ENCODE data around the gene TMEM132C.
A peak's percentile ranks its signal among the peaks of the same experiment; 100 is the strongest.

Gene TMEM132C

DNA sequence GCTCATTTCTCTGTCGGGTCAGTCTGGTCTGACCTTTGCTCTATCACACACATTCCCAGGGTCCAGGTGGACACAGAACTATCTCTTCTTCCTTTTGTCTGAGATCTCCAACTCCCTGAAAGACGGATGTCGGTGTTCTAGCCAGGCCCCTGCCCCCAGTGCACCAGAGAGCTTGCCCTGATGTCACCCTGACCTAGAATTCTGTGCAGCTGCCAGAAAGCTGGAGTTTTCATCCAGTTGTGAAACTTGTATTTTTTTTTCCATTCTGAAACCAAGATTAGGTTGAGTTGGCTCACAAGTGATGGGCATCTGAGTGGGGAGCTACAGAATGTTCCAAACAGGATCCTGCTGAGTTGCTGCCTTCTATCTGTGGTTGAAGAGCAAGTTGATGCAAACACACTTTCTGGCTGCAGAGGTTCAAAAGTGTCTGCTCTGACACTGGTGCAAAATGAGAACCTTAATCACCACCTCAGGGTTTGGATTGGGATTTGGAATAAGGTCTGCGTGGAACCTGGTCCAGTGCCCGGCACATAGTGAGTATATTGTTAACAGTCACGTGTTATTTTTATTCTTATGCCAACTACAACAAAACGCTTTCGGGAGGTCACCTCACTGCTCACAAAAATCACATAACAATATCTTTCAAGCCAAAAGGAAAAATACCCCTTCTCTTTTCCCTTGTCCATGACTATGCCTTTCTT lies 345.3 kb downstream of the TMEM132C start:
- DNase-seq (ENCODE audit: low spot score): no peak

DNA sequence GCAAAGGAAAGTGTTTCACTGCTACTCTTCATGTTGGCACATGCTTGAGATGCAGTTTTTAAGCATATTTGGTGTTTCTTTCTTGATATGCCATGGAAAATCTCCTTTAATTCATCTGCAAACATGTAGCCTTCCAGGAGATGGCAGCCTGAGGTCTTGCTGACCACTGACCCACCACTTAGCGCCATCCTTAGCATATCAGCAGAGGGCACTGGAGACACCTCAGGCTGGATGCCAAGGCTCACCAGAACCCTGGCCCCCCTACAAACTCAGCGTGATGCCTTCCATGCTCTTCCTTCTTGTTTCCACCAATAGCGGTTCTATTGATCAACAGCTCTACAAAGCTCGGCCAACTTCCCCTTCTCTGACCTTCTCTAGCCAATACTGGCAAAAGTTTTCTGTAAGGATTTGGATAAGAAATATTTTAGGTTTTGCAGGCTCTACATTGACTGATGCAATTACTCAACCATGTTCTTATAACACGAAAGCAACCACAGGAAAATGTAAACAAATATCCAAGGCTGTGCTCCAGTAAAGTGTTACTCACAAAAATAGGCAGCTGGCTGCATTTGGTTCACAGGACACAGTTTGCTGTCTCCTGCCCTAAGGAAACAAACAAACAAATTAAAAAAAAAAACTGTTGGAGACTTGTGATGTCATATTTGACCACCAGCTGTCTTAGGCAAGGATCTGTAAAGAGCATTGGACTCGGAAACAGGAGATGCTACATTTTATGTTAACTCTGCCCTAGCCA lies 347.0 kb downstream of the TMEM132C start:
- peak; percentile 22 for DNase-seq (ENCODE audit: low spot score)

DNA sequence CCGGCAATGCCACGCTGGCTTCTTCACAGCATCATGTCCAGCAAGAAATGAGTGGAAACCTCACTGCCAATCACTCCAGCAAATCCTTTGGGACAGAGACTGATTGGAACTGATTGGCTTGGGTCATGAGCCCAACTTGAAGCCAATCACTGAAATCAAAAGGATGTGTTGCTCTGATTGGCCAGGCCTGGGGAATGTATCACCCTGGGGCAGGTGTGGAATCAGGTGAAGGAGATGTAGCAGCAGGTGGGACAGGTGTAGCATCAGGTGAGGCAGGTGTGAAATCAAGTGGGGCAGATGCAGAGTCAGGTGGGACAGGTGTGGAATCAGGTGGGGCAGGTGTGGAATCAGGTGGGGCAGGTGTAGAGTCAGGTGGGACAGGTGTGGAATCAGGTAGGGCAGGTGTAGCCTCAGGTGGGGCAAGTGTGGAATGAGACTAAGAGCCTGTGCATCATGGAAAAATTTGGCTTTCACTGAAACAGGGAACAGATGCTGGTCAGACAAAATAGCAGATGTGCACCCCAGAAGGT lies 350.4 kb downstream of the TMEM132C start:
- no peak for DNase-seq (ENCODE audit: low spot score)

DNA sequence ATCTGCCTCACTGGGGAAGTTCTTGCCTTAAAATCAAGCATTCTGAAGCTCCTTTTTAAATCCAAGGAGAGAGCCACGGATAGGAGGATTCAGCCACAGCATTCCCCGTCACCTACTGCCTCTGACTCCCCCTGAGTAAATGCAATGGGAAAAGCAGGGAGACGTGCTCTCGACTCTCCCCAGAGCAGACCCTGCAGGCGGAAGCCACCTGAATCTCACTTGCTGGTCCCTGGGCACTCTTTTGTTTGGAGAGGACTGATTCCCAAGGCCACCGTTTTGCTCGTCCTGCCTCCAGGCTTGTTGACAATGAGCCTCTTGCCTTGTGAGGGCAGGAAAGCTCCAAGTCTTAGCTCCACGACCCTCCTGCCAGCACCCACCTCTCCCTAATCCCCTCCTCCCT lies 352.3 kb downstream of the TMEM132C start:
- DNase-seq (ENCODE audit: low spot score): no peak

DNA sequence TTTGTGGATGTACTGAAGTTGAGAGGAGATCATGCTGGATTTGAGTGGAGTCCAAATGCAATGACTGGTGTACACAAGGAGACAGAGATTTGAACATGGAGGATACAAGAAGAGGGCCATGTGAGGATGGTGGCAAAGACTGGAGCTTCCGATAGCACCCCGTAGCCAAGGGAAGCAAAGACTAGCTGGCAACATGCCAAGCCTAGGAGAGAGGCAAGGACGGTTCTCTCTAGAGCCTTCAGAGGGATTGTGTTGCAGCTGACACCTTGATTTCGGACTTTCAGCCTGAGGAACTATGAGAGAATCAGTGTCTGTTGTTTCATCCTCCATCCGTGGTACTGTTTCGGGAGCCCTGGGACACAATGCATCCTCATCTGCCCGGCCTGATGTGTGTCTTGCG lies 354.3 kb downstream of the TMEM132C start:
- no peak for DNase-seq (ENCODE audit: low spot score)

DNA sequence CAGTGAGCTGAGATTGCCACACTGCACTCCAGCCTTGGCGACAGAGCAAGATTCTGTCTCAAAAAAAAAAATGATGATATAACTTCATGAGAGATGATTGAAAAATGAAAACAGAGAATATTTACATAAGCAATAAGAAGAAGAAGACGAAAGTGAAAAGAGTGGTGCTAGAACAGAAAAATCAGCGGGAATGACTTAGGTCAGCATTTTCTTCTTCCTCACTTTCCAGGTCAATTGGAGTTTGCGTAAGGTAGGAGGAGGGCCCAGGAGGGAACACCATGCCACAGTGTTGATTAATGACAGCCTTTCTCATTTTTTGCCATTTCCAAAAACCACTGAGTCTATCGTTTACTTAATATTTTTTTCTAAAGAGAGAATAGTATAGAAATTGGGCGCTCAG lies 356.8 kb downstream of the TMEM132C start:
- no peak for DNase-seq (ENCODE audit: low spot score)

DNA sequence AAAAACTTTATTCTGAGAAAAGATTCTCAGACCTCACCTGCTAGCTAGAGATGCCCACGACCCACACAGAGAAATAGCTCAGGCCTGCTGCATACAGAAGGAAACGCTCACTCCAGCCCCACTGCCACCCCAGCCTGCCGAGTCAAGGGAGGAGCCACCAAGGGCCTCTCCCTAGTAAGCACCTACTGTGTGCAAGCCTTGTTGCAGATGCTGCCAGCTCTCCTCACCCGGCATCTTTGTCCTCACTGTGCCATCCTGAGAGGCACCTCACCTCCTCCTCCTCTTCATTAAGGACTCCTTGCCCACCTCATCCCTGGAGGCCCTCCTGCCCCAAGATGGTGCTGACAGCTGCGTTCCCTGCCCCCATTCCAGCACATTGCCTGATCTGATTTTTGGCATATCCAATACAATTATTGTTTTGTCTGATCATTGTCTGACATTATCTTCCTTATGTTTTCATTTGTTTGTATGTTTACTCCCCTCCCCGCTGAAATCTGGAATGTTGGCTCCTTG lies 359.9 kb downstream of the TMEM132C start:
- no peak for DNase-seq (ENCODE audit: low spot score)

DNA sequence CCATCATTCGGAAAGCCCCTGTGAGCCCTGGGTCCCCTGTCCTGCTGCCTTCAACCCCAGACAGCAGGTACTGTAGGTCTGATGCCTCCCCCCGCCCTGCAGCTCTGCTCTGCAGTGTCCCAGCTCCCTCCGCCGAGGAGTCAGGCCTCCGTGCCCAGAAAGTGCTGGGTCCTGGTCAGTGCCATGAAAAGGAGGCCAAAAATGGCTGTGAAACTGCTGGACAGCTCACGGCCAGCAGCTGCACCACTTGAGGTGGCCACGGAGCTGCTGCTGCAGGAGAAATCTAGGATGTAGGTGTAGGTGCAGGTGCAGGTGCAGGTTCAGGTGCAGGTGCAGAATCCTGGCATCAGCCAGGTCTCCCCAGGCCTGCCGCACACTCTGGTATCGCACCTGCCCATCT lies 360.7 kb downstream of the TMEM132C start:
- DNase-seq (ENCODE audit: low spot score): no peak

DNA sequence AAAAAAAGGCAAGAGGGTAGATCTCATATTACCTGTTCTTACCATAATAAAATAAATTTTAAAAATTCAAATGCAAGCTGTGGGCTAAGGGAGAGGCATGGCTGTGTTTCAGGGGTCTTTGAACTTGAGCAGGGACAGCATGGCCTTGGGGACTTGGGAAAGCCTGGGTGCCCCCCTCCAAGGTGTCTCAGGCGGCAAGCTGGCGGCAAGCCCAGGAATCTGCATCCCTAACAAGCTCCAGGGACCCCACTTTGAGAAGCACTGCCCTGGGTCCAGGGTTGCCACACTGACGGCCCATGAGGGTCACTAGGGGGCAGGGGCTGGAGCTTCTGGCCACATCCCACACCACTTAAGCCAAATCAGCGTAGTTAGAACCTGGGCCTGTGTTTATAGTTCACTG lies 363.0 kb downstream of the TMEM132C start:
- no peak for DNase-seq (ENCODE audit: low spot score)

DNA sequence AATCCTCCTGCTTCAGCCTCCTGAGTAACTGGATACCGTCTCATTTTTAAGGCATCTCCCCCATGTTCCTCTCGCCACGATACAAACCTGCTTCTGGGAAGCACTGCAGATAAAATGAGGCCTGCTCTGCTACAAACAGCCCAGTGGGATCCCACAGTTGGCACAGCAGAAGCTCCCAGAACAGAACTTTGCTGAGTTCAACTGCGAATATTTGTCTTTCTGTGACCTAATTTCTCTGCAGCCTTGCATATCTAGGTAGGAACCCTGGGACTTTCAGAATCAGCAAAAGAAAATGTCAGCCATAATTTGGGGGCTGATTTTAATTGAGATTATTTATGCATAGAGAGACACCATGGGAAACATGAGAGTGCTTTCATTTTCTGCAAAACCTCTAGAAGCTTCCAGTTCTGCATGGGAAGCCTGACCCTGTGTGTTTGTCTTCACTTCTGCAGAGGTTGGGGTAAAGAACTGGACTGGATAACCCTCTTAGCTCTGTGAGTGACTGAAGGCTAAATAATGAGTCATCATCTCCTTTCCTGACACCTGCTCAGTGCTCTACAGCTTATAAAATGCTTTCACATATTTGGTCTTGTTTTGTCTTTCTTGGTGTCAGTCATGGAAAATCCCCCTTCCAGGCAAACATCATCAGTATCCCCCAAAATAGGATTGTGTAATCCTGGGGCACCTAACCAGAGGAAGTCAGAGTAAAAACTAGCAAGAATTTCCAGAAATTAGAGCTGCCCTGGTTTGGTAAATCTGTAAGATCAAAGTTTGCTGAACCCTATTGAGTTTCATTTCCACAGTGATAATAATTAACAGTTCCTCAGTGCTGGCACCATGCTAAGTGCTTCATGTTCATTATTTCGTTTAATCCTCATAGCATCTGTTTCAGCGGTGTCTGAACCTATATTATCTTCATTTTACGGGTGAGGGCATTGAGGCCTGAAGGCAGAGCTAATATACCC lies 371.0 kb downstream of the TMEM132C start:
- no peak for DNase-seq (ENCODE audit: low spot score)

DNA sequence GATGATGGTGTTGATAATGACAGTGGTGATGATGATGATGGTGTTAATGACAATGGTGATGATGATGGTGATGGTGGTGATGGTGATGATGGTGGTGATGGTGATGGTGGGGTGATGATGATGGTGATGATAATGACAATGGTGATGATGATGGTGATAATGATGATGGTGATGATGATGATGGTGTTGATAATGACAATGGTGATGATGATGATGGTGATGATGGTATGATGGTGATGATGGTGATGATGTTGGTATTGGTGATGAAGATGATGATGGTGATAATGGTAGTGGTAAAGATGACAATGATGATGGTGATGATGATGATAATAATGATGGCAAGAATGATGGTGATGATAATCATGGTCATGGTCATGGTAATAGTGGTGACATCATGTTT lies 372.1 kb downstream of the TMEM132C start:
- DNase-seq (ENCODE audit: low spot score): no peak

DNA sequence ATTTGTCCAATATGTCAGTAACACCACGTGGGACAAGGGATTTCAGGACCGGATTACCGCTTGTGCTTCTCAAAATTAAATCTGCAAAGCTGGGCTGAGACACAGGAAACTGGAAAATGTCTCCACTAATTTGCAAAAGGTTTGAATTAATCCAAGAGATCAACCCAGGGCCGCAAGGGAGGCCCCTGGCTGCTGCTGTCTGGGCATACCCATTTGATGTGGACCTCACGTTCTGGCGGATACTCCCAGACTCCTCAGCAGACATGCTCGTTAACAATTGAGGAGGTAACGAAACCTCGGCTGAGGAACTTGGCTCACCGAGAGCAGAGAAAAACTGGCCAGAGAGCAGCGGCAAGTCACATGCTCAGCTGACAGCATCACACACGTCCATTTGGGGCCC lies 376.2 kb downstream of the TMEM132C start:
- no peak for DNase-seq (ENCODE audit: low spot score)

DNA sequence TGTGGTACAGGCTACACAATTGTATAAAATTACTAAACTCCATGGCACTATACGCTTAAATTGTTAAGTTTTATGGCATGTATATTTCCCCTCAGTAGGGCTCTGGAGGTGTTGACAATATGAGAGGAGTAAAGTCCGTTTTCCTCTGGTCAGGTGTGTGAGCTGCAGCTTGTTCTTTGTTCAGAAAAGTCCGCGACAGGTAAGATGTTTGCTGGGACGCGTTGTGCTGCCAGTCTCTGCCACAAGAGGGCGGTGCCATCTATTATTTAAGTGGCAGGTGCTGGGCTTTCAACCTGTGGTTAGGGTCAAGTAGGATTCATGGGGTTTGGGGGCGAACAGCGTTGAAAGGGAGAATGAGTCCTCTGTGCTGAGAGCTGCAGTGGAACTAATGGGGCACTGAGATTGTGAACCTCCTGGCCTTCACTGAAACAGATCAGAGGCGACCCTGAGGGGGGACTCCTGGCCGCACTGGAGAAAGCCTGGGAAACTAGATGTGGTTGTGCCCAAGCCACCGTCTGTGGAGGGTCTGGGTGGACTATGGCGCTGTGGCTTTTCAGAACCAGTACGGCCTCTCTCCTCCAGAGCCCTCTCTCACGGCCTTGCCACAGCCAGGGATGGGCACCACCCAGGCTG lies 377.8 kb downstream of the TMEM132C start:
- DNase-seq (ENCODE audit: low spot score): no peak

DNA sequence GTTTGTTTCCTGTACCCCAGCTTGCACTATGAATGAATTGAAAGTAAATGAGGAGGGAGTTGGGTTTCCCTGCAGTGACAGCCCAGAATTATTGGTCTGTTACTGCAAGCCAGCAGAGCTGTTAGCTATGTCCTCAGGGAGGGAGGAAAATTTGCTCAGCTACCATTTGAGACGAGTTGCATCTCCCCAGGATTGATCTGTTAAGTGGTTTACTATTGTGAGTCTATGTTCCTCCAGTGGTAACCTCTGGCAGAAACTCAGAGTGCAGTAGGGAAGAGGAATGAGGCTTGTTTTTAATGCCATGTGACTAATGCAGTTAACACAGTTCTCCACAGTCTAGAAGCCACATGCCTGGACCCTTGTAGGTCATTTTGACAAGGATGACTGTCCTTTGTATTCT lies 382.9 kb downstream of the TMEM132C start:
- no peak for DNase-seq (ENCODE audit: low spot score)

DNA sequence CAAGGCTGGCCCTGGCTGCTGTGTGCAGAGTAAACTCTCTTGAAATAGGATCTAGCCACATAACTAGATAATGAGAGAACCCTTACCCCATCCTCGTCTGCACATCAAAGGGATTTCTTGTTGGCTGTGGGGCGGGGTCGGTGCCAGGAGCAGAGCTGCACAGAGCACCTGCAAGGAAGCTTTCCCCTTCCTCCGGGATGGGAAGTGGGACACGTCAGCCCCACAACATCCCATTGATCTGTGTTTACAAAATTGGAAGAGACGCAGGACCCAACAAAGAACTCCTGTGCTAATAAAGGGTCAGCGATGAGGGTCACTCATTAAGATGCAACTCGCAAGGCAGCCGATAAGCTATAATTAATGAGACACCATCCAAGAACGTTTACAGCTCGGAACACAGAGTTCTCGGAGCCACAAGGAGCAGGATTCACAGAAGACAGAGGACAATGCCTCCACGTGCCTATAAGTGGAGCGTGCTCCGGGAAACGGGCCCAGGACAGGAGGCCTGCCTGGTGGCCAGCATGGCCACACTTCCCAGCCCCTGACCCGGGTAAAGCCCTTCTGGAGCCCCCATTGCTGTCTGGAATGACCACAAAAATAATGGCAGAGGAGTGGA lies 385.3 kb downstream of the TMEM132C start:
- DNase-seq (ENCODE audit: low spot score): no peak

DNA sequence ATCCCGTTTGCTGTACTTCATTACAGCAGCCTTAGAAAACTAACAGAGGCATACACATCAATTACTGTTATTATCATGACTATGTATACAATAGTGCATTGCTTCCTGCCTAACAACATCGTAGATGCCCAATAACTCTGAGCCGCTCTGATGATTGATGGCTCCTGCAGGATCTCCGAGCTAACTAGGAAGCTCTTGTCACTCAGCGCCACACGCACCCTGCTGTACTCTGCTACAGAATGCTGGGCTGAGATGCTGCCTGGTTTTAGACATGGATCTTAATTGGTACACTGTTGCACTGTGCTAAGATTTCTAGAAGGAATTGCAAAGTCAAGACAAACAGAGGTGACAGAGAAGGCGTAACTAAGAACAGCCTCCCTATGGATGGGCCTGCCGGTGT lies 387.5 kb downstream of the TMEM132C start:
- DNase-seq (ENCODE audit: low spot score): no peak

DNA sequence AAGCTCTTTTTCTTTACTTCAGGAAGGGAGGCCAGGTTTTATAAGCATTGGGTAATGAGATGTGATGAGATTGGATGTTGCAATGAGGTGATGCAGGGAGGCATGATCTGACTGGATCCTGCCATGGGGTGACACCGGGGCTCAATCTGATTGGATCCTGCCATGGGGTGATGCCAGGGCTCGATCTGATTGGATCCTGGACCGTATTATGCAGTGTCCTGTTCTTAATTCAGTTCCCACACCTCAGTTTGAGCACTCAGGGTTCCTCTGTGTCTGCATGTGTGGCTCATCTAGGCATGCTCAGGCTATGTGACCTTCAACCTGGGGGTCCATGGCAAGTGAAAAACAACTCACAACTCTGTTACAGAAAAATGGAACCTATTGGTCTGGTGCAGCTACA lies 390.4 kb downstream of the TMEM132C start:
- DNase-seq (ENCODE audit: low spot score): no peak

DNA sequence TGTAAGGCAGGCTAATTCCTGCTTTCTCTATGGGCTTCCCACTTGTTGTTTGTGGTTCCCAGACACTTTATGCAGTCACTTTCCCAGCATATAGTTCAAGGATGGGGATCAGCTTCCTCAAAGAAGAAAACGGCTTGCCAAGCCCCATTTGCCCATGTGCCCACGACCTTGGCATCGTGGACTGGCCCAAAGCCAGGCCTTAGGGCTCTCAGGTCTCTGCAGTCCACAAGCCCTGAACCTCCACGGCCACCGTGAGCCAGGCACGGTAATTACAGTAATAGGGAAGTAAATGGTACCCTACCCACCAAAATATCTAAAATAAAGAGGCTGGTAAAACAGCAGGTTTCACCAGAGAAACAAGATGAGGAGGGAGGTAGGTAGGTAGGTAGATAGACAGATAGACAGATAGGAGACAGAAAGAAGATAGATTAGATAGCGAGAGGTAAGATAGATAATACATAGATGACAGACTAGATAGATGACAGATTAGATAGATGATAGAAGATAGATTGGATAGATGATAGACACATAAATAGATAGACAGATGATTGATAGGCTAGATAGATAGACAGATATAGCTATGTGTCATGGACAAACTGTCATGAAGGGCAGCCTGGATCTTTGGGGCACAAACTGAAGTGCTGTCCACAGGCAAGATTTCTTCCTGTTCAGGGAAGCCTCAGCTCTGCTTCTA lies 393.7 kb downstream of the TMEM132C start:
- no peak for DNase-seq (ENCODE audit: low spot score)

DNA sequence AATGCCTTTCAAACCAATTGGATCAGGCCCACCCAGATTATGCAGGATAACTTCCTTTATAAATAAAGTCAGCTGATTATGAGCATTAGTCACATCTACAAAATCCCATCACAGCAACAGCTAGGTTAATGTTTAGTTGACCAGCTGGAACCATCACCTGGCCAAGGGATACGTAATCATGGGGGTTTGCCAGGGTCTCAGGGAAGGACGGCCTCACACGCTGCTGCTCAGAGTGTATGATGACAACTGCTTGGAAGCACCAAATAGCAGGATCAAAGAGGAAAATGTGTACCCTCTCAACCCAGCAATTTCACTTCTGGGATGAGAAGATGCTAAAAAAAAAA lies 394.2 kb downstream of the TMEM132C start:
- DNase-seq (ENCODE audit: low spot score): no peak

DNA sequence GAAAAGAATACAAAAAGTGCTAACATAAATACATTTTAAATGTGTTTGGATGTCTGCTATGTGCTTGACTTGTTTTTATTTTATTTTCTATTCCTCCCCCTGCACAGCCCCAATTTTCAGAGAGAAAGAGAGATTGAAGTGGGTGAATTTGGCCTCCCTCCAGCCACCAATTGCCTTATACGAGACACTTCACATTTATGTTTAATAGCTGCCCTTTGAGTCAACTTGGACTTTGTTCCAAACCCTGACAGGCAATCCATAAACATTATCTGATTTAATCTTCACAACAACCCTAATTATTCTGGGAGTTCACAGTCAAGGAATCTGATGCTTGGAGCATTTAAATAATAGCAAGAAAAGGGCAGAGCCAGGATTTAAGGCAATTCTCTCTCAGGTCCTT lies 395.1 kb downstream of the TMEM132C start:
- no peak for DNase-seq (ENCODE audit: low spot score)

DNA sequence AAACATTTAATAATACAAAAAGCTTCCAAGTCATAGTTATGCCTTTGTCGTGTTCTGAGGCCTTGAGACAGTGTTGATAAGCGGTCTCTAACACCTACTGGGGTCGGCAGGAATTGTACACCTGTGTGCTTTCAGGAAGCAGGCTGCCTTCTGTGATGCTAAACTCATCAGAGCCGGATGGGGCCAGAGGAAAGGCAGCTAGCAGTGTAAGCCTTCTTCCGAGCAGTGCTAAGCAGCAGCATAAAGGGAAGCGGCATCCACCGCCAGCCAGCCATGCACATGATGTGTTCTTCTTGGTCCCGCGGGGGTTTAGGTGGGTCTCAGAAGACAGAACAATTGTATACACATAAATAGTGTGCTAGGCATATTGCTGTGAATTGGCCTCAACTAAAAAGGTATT lies 397.5 kb downstream of the TMEM132C start:
- no peak for DNase-seq (ENCODE audit: low spot score)

Measured in RKO (cell line).